Smooth muscle cell (in vitro differentiated cells): ENCODE data around the gene ZNF613. TPM values are rescaled to one million over a fixed set of nuclear protein-coding genes. Genes with fewer than 3 reads are reported as not detected.
A peak's percentile ranks its signal among the peaks of the same experiment; 100 is the strongest.

Experiments
- DNase-seq: peaks from one replicate; lab custom pipeline; 2025; ENCODE audit not compliant: unreplicated experiment; lab: John Stamatoyannopoulos, UW
- H2AFZ ChIP-seq: fragments of 200-600 bp; sonication (generic); 2 replicates; pipeline ENCODE4 v1.6.0; 2016; ENCODE audit warnings: antibody characterized with exemption, low read depth, mild to moderate bottlenecking
- H3F3A ChIP-seq: fragments of 200-600 bp; sonication (generic); 2 replicates; pipeline ENCODE4 v1.6.0; 2017; ENCODE audit warnings: antibody characterized with exemption, low read depth
- H3K27ac ChIP-seq: fragments of 200-600 bp; sonication (generic); 2 replicates; pipeline ENCODE4 v1.5.1; 2016; ENCODE audit warnings: low read depth, mild to moderate bottlenecking
- H3K27me3 ChIP-seq: fragments of 200-600 bp; sonication (generic); 2 replicates; pipeline ENCODE4 v1.6.1; 2016; ENCODE audit warnings: low read depth, mild to moderate bottlenecking
- H3K36me3 ChIP-seq: fragments of 200-600 bp; sonication (generic); 2 replicates; pipeline ENCODE4 v1.5.1; 2016; ENCODE audit warnings: low read depth
- H3K4me1 ChIP-seq: fragments of 200-600 bp; sonication (generic); 2 replicates; pipeline ENCODE4 v1.5.1; 2016; ENCODE audit warnings: low read depth
- H3K4me2 ChIP-seq: fragments of 200-600 bp; sonication (generic); 2 replicates; pipeline ENCODE4 v1.6.0; 2016; ENCODE audit warnings: mild to moderate bottlenecking
- H3K4me3 ChIP-seq: fragments of 200-600 bp; sonication (generic); 2 replicates; pipeline ENCODE4 v1.5.1; 2016; ENCODE audit warnings: mild to moderate bottlenecking
- H3K79me2 ChIP-seq: fragments of 200-600 bp; sonication (generic); 2 replicates; pipeline ENCODE4 v1.6.0; 2016; ENCODE audit warnings: low read depth, mild to moderate bottlenecking
- H3K9ac ChIP-seq: fragments of 200-600 bp; sonication (generic); 2 replicates; pipeline ENCODE4 v1.6.0; 2016; ENCODE audit warnings: low read depth
- H3K9me3 ChIP-seq: fragments of 200-600 bp; sonication (generic); replicated peaks from 2 replicates; pipeline ENCODE4 v1.5.1; 2016; ENCODE audit warnings: low read depth
- H4K20me1 ChIP-seq: fragments of 200-600 bp; sonication (generic); 2 replicates; pipeline ENCODE4 v1.6.0; 2016; ENCODE audit warnings: low read depth
- CTCF ChIP-seq: fragments of 200-600 bp; sonication (generic); IDR thresholded peaks from 2 replicates; pipeline ENCODE4 v1.5.1; 2017; ENCODE audit warnings: borderline replicate concordance, mild to moderate bottlenecking, antibody characterized with exemption; ENCODE audit not compliant: insufficient read depth, poor library complexity, severe bottlenecking
- WGBS: methylation state at CpG from one replicate; pipeline ENCODE4 v1.1.7; 2016; ENCODE audit warnings: low lambda C conversion rate; 5-methylcytosine and 5-hydroxymethylcytosine counted together
- polyA plus RNA-seq: library from polyadenylated mRNA; unstranded; fragments of >200 nt; fragmentation: Nextera tagmentation; extraction: Ambion mirVana; gene quantifications from 2 replicates; pipeline ENCODE4 v1.2.1, GENCODE V29; 2016
- total RNA-seq: library from RNA; depleted of rRNA; stranded (reverse); fragments of >200 nt; gene quantifications from 2 replicates; pipeline ENCODE4 v1.2.3, GENCODE V29; 2014

ZNF613 gene
- total and polyA plus RNA-seq, 2 experiments from 2014 or later, result 3.8 to 3.9 TPM

- Histone ChIP-seq H3K4me3 (no peak overlapping the region), H2AFZ (no peak overlapping the region), H4K20me1 (no peaks in the 10 kb centered on the region), H3K27ac (no peak overlapping the region), H3F3A (no peaks in the 10 kb centered on the region), H3K4me2 (no peak overlapping the region), H3K9me3 (peaks cover 20% of the 10 kb centered on the region), H3K36me3 (peaks cover 28% of the 10 kb centered on the region), H3K79me2 (peaks cover 47% of the 10 kb centered on the region), H3K4me1 (no peaks in the 10 kb centered on the region), H3K9ac (no peak overlapping the region), H3K27me3 (no peaks in the 10 kb centered on the region)
- no peak for TF ChIP-seq CTCF
- no peak for DNase-seq
- 94% methylated on average over 4 of the region's 4 CpGs for WGBS
Measured at GRCh38 chr19:51901860-51902259, 25.4 kb upstream of the ZNF613 start.

GRCh38 chr19:51903192-51903591 is 24.1 kb upstream of the ZNF613 start:
- Histone ChIP-seq H3K4me2 (peak overlapping the region; percentile 86), H3F3A (no peaks in the 10 kb centered on the region), H3K27ac (no peak overlapping the region), H3K4me3 (peak overlapping the region; percentile 87), H3K4me1 (no peaks in the 10 kb centered on the region), H3K36me3 (peaks cover 16% of the 10 kb centered on the region), H4K20me1 (no peaks in the 10 kb centered on the region), H2AFZ (no peak overlapping the region), H3K9ac (no peak overlapping the region), H3K27me3 (no peaks in the 10 kb centered on the region), H3K79me2 (peaks cover 47% of the 10 kb centered on the region), H3K9me3 (peaks cover 18% of the 10 kb centered on the region)
- WGBS, result 86% methylated on average over 8 of the region's 8 CpGs
- no peak for TF ChIP-seq CTCF
- DNase-seq, result no peak

- peak; percentile 22 for DNase-seq
- Histone ChIP-seq H3K27me3 (no peaks in the 10 kb centered on the region), H3K79me2 (peaks cover 47% of the 10 kb centered on the region)
Measured at GRCh38 chr19:51904331-51905165, 22.7 kb upstream of the ZNF613 start, which contains the start of gene ZNF649. TSS of gene ZNF649 (minus strand) at chr19:51905017. CDS start at chr19:51900107, 4,910 bp downstream.

More at GRCh38 chr19:51904331-51905165, 22.7 kb upstream of the ZNF613 start, which contains the start of gene ZNF649:
- no peak for TF ChIP-seq CTCF
- Histone ChIP-seq H3F3A (no peaks in the 10 kb centered on the region), H3K4me2 (peak within 1 kb of the TSS; percentile 86), H3K4me3 (peak within 1 kb of the TSS; percentile 87), H3K9me3 (peaks cover 13% of the 10 kb centered on the region), H3K27ac (peak within 1 kb of the TSS; percentile 45), H3K36me3 (peaks cover 6% of the 10 kb centered on the region), H2AFZ (peak within 1 kb of the TSS; percentile 95), H3K4me1 (no peaks in the 10 kb centered on the region), H3K9ac (peak within 1 kb of the TSS; percentile 71), H4K20me1 (no peaks in the 10 kb centered on the region)
- 1% methylated on average over 43 of the region's 43 CpGs for WGBS
